K562 (cell line): ENCODE data around the gene RGMA.

Experiments used
- EZH2 ChIP-seq: IDR thresholded peaks from 2 replicates; pipeline ENCODE4 v1.6.1; 2012; ENCODE audit warnings: low read depth, mild to moderate bottlenecking, inconsistent platforms, low read length, borderline replicate concordance
- FOXP1 ChIP-seq: sonication (generic); formaldehyde crosslinking; IDR thresholded peaks from 2 replicates; pipeline ENCODE4 v1.8.0; 2022; ENCODE audit warnings: mild to moderate bottlenecking, missing genetic modification reagents
- NRF1 ChIP-seq, 2 experiments: fragments of 450-650 bp; IDR thresholded peaks in 1 of 2; conservative IDR thresholded peaks in 1 of 2; 2 replicates each; pipeline ENCODE4 v1.6.1; 2014; ENCODE audit warnings: mild to moderate bottlenecking in 2 of 2
- PHB2 ChIP-seq: fragments of 450-650 bp; IDR thresholded peaks from 2 replicates; pipeline ENCODE4 v1.6.1; 2017; ENCODE audit warnings: low read depth
- POLR2A ChIP-seq: fragments of 450-650 bp; conservative IDR thresholded peaks from 2 replicates; pipeline ENCODE4 v1.6.1; 2016

DNA sequence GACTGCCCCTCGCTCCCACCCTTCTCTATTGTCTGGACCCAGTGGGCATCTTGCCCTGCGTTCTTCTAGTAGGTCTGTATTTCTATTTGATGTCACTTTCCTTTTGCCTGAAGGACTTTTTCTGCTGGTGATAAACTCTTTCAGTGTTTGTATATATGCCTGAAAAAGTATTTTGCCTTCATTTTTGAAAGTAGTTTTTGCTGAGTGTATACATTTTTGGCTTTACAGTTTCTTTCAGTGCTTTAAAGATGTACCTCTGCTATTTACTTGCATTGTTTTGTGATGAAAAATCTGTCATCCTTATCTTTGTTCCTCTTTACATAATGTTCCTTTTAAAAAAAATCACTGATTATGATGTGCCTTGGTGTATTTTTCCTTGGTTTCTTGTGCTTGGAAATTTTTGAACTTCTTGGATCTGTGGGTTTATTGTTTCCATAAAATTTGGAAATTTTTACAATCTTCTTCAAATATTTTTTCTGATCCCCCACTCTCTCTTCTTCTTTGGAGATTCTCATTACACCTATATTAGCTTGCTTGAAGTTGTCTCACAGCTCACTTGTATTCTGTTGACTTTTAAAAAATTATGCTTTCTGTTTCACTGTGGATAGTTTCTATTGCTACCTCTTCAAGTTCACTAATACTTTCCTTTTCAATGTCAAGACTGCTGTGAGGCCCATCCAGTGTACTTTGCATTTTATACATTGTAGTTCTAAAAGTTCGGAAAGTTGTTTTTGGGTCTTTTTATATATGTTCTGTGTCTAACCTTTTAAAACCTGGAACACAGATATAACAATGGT is 67.8 kb downstream of the RGMA start:
- TF ChIP-seq FOXP1 (no peak), PHB2 (no peak), EZH2 (no peak), POLR2A (no peak), NRF1 (conservative IDR thresholded peaks at IDR 0.05 in 1 of 2, IDR thresholded peaks at IDR 0.05 in 1 of 2) (no peak)
